ENCODE measurements around the gene CLDN18.

DNA sequence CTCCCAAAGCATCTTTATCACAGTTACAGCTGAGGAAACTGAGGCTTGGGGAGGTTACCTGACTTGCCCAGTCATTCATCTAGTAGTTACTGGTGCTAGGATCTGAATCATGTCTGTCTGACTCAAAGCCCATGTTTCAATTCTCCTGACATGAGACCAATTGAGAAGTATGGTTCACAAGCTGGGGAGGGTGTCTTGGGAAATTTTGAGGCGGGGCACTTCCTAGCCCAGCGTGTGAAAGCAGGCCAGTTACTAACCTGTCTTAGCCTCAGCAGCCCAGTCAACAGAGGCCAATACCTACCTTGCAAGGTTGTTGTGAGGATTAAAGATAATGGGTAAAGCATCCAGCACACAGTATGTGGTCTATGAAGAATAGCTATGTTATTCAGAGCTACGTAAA is 37.0 kb downstream of the CLDN18 start:
- TF ChIP-seq, protein P1, sequence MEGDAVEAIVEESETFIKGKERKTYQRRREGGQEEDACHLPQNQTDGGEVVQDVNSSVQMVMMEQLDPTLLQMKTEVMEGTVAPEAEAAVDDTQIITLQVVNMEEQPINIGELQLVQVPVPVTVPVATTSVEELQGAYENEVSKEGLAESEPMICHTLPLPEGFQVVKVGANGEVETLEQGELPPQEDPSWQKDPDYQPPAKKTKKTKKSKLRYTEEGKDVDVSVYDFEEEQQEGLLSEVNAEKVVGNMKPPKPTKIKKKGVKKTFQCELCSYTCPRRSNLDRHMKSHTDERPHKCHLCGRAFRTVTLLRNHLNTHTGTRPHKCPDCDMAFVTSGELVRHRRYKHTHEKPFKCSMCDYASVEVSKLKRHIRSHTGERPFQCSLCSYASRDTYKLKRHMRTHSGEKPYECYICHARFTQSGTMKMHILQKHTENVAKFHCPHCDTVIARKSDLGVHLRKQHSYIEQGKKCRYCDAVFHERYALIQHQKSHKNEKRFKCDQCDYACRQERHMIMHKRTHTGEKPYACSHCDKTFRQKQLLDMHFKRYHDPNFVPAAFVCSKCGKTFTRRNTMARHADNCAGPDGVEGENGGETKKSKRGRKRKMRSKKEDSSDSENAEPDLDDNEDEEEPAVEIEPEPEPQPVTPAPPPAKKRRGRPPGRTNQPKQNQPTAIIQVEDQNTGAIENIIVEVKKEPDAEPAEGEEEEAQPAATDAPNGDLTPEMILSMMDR (conservative IDR thresholded peaks at IDR 0.05 in 1 of 2, IDR thresholded peaks at IDR 0.05 in 1 of 2; ENCODE audit: extremely low read depth in 1 of 2, insufficient read depth in 1 of 2, low read depth in 1 of 2, low read length in 2 of 2): no peak
- no peak for TF ChIP-seq EZH2 (IDR thresholded peaks at IDR 0.05; ENCODE audit: borderline replicate concordance, low read length)
